Measurements from ENCODE around the gene LRRTM2.
"Not testable (repeated sequence)": the region's sequence is repeated elsewhere in the genome, so short reads cannot be mapped to it uniquely, and the experiment has no call there.

Gene LRRTM2, protein sequence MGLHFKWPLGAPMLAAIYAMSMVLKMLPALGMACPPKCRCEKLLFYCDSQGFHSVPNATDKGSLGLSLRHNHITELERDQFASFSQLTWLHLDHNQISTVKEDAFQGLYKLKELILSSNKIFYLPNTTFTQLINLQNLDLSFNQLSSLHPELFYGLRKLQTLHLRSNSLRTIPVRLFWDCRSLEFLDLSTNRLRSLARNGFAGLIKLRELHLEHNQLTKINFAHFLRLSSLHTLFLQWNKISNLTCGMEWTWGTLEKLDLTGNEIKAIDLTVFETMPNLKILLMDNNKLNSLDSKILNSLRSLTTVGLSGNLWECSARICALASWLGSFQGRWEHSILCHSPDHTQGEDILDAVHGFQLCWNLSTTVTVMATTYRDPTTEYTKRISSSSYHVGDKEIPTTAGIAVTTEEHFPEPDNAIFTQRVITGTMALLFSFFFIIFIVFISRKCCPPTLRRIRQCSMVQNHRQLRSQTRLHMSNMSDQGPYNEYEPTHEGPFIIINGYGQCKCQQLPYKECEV

DNA sequence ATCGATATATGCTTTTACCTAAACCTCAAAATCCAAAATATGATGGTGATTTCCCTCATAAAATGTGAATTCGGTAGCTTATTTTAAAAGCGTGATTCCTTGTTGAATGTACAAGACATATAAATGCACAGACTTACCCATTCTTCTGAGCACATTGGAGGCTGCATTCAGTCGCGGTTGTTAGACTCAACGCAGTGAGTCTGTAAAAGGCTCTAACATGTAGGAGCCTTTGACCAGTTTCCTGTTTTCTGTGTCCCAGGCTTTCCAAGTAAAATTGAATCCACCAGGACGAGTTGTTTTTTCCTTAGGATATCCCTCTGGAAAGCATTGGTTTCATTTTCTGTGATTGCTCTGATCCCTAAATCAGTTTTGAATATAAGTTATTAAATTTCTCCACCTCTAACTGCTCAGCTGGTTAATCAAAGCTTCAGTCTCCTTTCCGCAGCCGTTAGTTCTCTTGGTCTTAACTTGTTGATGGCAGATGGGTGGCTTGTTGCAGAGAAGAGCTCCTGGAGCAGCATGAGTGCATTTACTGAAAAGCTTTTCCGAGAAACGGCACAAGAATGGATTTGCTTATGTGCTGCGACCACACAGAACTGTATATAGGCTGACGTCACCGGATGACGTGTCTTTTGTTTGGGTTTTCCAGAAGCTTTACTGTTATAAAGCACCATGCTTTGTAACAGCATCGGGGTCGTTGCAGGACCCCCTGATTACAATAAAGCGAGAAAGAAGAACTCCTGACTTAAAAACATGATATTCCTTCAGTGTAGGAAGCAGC is at the start of gene LRRTM2:
LRRTM2 (minus strand) TSS at position 565 of the 781 bp plus-strand sequence; CDS start at position 141, 424 bp downstream.
- DNase-seq (ENCODE audit: low read depth, low spot score), result no peak
- H3K4me3 ChIP-seq, result no peak within 1 kb of the TSS
- H3K9ac ChIP-seq (ENCODE audit: insufficient read length), result no peak within 1 kb of the TSS

GRCh38 chr5:138922494-138922893 is 47.4 kb upstream of the LRRTM2 start:
- H3K9me3 ChIP-seq (ENCODE audit: low read depth, low read length), result no peaks in the 10 kb centered on the region
- peaks cover 42% of the 10 kb centered on the region for H3K36me3 ChIP-seq (ENCODE audit: insufficient read depth, low read length)
- H3K27ac ChIP-seq, result no peak overlapping the region
- no peak for DNase-seq (ENCODE audit: low read depth, low spot score)
- no peak overlapping the region for H3K4me3 ChIP-seq
- no peak overlapping the region for H3K9ac ChIP-seq (ENCODE audit: insufficient read length)
- TF ChIP-seq EZH2 (IDR thresholded peaks at IDR 0.05) (no peak), POLR2AphosphoS5 (IDR thresholded peaks at IDR 0.05; ENCODE audit: borderline replicate concordance, low read depth, low read length) (no peak), FOXP2 (optimal IDR thresholded peaks at IDR 0.05; ENCODE audit: control extremely low read depth, extremely low read length, insufficient read depth) (no peak)

More for the DNA sequence above, at the start of gene LRRTM2:
- no peaks in the 10 kb centered on the region for H3K9me3 ChIP-seq (ENCODE audit: low read depth, low read length)
- no peak for TF ChIP-seq EZH2 (IDR thresholded peaks at IDR 0.05)
- no peak for TF ChIP-seq POLR2AphosphoS5 (IDR thresholded peaks at IDR 0.05; ENCODE audit: borderline replicate concordance, low read depth, low read length)
- TF ChIP-seq FOXP2 (optimal IDR thresholded peaks at IDR 0.05; ENCODE audit: control extremely low read depth, extremely low read length, insufficient read depth), result no peak
- no peak within 1 kb of the TSS; the same call in 1 of the 2 replicates for H3K27ac ChIP-seq
- no peaks in the 10 kb centered on the region for H3K36me3 ChIP-seq (ENCODE audit: insufficient read depth, low read length)

DNA sequence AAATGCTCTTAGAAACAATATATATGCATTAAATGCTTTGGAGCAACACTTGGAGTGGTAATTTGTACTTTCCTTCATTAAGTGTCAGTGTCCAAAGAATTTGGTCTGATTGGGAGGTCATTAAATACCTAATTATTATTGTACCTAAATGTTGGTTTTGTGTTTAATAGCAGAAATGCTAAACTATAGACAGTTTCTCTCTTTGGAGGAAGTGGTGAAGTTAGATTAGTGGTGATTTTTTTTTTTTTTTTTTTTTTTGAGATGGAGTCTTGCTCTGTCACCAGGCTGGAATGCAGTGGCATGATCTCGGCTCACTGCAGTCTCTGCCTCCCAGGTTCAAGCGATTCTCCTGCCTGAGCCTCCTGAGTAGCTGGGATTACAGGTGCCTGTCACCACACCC is 46.2 kb upstream of the LRRTM2 start:
- H3K9ac ChIP-seq (ENCODE audit: insufficient read length); H3K4me3 ChIP-seq; H3K27ac ChIP-seq; DNase-seq (ENCODE audit: low read depth, low spot score); H3K9me3 ChIP-seq (ENCODE audit: low read depth, low read length): not testable (repeated sequence)
- peaks cover 31% of the 10 kb centered on the region for H3K36me3 ChIP-seq (ENCODE audit: insufficient read depth, low read length)

DNA sequence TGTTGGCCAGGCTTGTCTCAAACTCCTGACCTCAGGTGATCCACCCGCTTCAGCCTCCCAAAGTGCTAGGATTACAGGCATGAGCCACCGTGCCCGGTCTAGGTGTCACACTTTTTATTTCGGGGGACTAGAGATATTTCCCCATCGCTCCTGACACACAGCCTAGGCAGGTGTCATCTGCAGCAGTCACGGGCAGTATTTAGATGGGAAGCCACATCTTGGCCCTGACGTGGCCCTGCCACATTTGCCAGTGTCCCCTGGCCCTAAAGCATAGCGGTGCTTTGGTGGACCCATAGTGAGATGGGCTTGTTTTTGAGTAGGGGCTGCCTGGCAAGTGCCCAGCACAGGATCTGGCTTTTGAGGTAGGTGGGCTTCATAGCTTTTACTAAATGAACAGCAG is 45.0 kb upstream of the LRRTM2 start:
- Histone ChIP-seq H3K9ac (ENCODE audit: insufficient read length) (no peak overlapping the region), H3K36me3 (ENCODE audit: insufficient read depth, low read length) (peaks cover 20% of the 10 kb centered on the region), H3K4me3 (no peak overlapping the region), H3K9me3 (ENCODE audit: low read depth, low read length) (no peaks in the 10 kb centered on the region), H3K27ac (no peak overlapping the region)
- DNase-seq (ENCODE audit: low read depth, low spot score), result no peak
- TF ChIP-seq FOXP2 (optimal IDR thresholded peaks at IDR 0.05; ENCODE audit: control extremely low read depth, extremely low read length, insufficient read depth) (no peak), POLR2AphosphoS5 (IDR thresholded peaks at IDR 0.05; ENCODE audit: borderline replicate concordance, low read depth, low read length) (no peak), EZH2 (IDR thresholded peaks at IDR 0.05) (no peak)

DNA sequence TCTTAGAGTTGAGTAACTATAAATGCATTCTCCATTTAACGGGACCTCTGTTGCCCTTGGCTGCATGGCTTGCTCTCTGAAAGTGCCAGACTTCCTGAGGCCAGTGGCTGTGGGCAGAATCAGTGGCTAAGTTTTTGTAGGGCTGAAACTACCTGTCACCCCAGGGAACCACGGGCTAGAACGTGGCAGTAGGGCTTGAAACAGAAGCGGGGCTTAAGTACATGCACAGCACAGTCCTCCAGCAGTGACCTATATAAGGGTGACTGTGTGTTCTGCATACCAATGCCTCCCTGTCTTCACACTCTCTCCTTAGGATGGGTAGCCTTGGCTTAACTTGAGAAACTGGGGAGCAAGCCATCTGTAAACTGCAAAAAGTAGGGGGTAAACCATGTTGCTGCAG is 43.6 kb upstream of the LRRTM2 start:
- no peaks in the 10 kb centered on the region for H3K9me3 ChIP-seq (ENCODE audit: low read depth, low read length)
- H3K27ac ChIP-seq, result no peak overlapping the region
- DNase-seq (ENCODE audit: low read depth, low spot score), result no peak
- H3K4me3 ChIP-seq, result no peak overlapping the region
- H3K36me3 ChIP-seq (ENCODE audit: insufficient read depth, low read length), result peaks cover 9% of the 10 kb centered on the region
- no peak overlapping the region for H3K9ac ChIP-seq (ENCODE audit: insufficient read length)
- TF ChIP-seq EZH2 (IDR thresholded peaks at IDR 0.05) (no peak), FOXP2 (optimal IDR thresholded peaks at IDR 0.05; ENCODE audit: control extremely low read depth, extremely low read length, insufficient read depth) (no peak), POLR2AphosphoS5 (IDR thresholded peaks at IDR 0.05; ENCODE audit: borderline replicate concordance, low read depth, low read length) (no peak)

DNA sequence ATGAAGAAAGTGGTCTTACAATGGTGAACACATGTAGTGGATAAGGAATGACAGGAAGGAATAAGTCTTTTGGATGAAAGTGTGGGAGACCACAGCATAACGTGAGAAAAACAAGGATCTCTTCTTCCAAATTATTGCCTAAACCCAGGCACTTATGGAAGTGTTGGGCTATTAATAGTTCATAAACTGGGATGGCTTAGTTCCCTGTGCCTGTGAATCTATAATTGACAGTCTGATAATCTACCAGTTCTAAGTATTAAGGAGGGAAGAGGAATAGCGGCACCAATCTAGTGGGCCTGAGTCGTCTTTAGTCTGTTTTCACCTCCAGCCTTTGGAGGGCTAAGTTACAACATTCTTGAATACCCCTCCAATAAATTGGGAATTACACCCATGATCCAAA is 39.2 kb upstream of the LRRTM2 start:
- Histone ChIP-seq H3K9me3 (ENCODE audit: low read depth, low read length) (no peaks in the 10 kb centered on the region), H3K27ac (no peak overlapping the region), H3K4me3 (no peak overlapping the region), H3K9ac (ENCODE audit: insufficient read length) (no peak overlapping the region), H3K36me3 (ENCODE audit: insufficient read depth, low read length) (peaks cover 21% of the 10 kb centered on the region)
- no peak for DNase-seq (ENCODE audit: low read depth, low spot score)
- no peak for TF ChIP-seq POLR2AphosphoS5 (IDR thresholded peaks at IDR 0.05; ENCODE audit: borderline replicate concordance, low read depth, low read length)

GRCh38 chr5:138913773-138914172 is 38.6 kb upstream of the LRRTM2 start:
- Histone ChIP-seq H3K4me3 (no peak overlapping the region), H3K27ac (no peak overlapping the region), H3K9me3 (ENCODE audit: low read depth, low read length) (no peaks in the 10 kb centered on the region), H3K9ac (ENCODE audit: insufficient read length) (no peak overlapping the region), H3K36me3 (ENCODE audit: insufficient read depth, low read length) (peaks cover 19% of the 10 kb centered on the region)
- no peak for DNase-seq (ENCODE audit: low read depth, low spot score)
- no peak for TF ChIP-seq POLR2AphosphoS5 (IDR thresholded peaks at IDR 0.05; ENCODE audit: borderline replicate concordance, low read depth, low read length)
- no peak for TF ChIP-seq EZH2 (IDR thresholded peaks at IDR 0.05)
- no peak for TF ChIP-seq FOXP2 (optimal IDR thresholded peaks at IDR 0.05; ENCODE audit: control extremely low read depth, extremely low read length, insufficient read depth)

GRCh38 chr5:138912093-138912492 is 37.0 kb upstream of the LRRTM2 start:
- Histone ChIP-seq H3K4me3 (no peak overlapping the region), H3K9me3 (ENCODE audit: low read depth, low read length) (no peaks in the 10 kb centered on the region), H3K9ac (ENCODE audit: insufficient read length) (no peak overlapping the region), H3K36me3 (ENCODE audit: insufficient read depth, low read length) (peaks cover 22% of the 10 kb centered on the region), H3K27ac (no peak overlapping the region)
- TF ChIP-seq POLR2AphosphoS5 (IDR thresholded peaks at IDR 0.05; ENCODE audit: borderline replicate concordance, low read depth, low read length) (no peak), FOXP2 (optimal IDR thresholded peaks at IDR 0.05; ENCODE audit: control extremely low read depth, extremely low read length, insufficient read depth) (no peak), EZH2 (IDR thresholded peaks at IDR 0.05) (no peak)
- DNase-seq (ENCODE audit: low read depth, low spot score), result no peak

All from SK-N-MC (cell line).